Loucy (cell line): Measurements from ENCODE around the gene DDX20.
"Not testable (repeated sequence)": the region's sequence is repeated elsewhere in the genome, so short reads cannot be mapped to it uniquely, and the experiment has no call there.

Experiments used
- H2AFZ ChIP-seq: fragments of 200-600 bp; sonication (generic); 2 replicates; pipeline ENCODE4 v1.6.0; 2016; ENCODE audit warnings: antibody characterized with exemption, mild to moderate bottlenecking, low read length, moderate library complexity
- H3F3A ChIP-seq: fragments of 200-600 bp; 2 replicates; pipeline ENCODE4 v1.6.0; 2016; ENCODE audit warnings: antibody characterized with exemption, low read depth, mild to moderate bottlenecking
- H3K27me3 ChIP-seq: fragments of 200-600 bp; sonication (generic); 2 replicates; pipeline ENCODE4 v1.6.1; 2014; ENCODE audit warnings: low read length, mild to moderate bottlenecking; ENCODE audit not compliant: insufficient read depth, poor library complexity, severe bottlenecking
- H3K36me3 ChIP-seq: fragments of 200-600 bp; sonication (generic); 2 replicates; pipeline ENCODE4 v1.6.1; 2016; ENCODE audit warnings: low read length; ENCODE audit not compliant: insufficient read depth
- H3K4me1 ChIP-seq: fragments of 200-600 bp; sonication (generic); 2 replicates; pipeline ENCODE4 v1.5.1; 2014; ENCODE audit warnings: low read length, mild to moderate bottlenecking; ENCODE audit not compliant: insufficient read depth, poor library complexity, severe bottlenecking
- H3K4me2 ChIP-seq: fragments of 200-600 bp; sonication (generic); 2 replicates; pipeline ENCODE4 v1.6.0; 2014; ENCODE audit warnings: antibody characterized with exemption, low read length, low read depth, mild to moderate bottlenecking; ENCODE audit not compliant: poor library complexity, severe bottlenecking
- H3K4me3 ChIP-seq: fragments of 200-600 bp; sonication (generic); 2 replicates; pipeline ENCODE4 v1.5.1; 2014; ENCODE audit warnings: low read length, mild to moderate bottlenecking, mixed read lengths; ENCODE audit not compliant: poor library complexity, severe bottlenecking
- H3K79me2 ChIP-seq: fragments of 200-600 bp; sonication (generic); 2 replicates; pipeline ENCODE4 v1.6.1; 2014; ENCODE audit warnings: low read length; ENCODE audit not compliant: insufficient read depth
- H3K9ac ChIP-seq: fragments of 200-600 bp; sonication (generic); 2 replicates; pipeline ENCODE4 v1.6.0; 2014; ENCODE audit warnings: mild to moderate bottlenecking, low read depth, low read length, moderate library complexity; ENCODE audit not compliant: poor library complexity, severe bottlenecking
- H3K9me2 ChIP-seq: fragments of 200-600 bp; sonication (generic); replicated peaks from 2 replicates; pipeline ENCODE4 v1.6.1; 2016; ENCODE audit warnings: low read depth, low read length, mixed read lengths
- H3K9me3 ChIP-seq: fragments of 200-600 bp; sonication (generic); 2 replicates; pipeline ENCODE4 v1.6.1; 2014; ENCODE audit warnings: mild to moderate bottlenecking, antibody characterized with exemption, low read length, low read depth; ENCODE audit not compliant: insufficient read depth
- H4K20me1 ChIP-seq: fragments of 200-600 bp; sonication (generic); 2 replicates; pipeline ENCODE4 v1.6.0; 2014; ENCODE audit warnings: antibody characterized with exemption, low read length, mild to moderate bottlenecking; ENCODE audit not compliant: insufficient read depth, poor library complexity, severe bottlenecking
- EZH2phosphoT487 ChIP-seq: fragments of 200-600 bp; IDR thresholded peaks from 2 replicates; pipeline ENCODE4 v1.6.1; 2018; ENCODE audit warnings: antibody characterized with exemption, mild to moderate bottlenecking, moderate library complexity, borderline replicate concordance
- TF ChIP-seq, protein P1 (sequence below): fragments of 200-600 bp; sonication (generic); conservative IDR thresholded peaks from 2 replicates; pipeline ENCODE4 v1.5.1; 2014; ENCODE audit warnings: mild to moderate bottlenecking, antibody characterized with exemption, low read length

Gene DDX20

GRCh38 chr1:111793923-111794322 lies 38.2 kb downstream of the DDX20 start:
- Histone ChIP-seq H4K20me1 (no peaks in the 10 kb centered on the region), H3K27me3 (no peaks in the 10 kb centered on the region), H3K4me2 (no peak overlapping the region), H3K36me3 (no peaks in the 10 kb centered on the region), H3K4me3 (no peak overlapping the region), H2AFZ (no peak overlapping the region), H3K79me2 (no peaks in the 10 kb centered on the region), H3K9me2 (no peaks in the 10 kb centered on the region), H3F3A (no peaks in the 10 kb centered on the region), H3K9ac (no peak overlapping the region), H3K9me3 (no peaks in the 10 kb centered on the region), H3K4me1 (no peaks in the 10 kb centered on the region)
- TF ChIP-seq, protein P1, sequence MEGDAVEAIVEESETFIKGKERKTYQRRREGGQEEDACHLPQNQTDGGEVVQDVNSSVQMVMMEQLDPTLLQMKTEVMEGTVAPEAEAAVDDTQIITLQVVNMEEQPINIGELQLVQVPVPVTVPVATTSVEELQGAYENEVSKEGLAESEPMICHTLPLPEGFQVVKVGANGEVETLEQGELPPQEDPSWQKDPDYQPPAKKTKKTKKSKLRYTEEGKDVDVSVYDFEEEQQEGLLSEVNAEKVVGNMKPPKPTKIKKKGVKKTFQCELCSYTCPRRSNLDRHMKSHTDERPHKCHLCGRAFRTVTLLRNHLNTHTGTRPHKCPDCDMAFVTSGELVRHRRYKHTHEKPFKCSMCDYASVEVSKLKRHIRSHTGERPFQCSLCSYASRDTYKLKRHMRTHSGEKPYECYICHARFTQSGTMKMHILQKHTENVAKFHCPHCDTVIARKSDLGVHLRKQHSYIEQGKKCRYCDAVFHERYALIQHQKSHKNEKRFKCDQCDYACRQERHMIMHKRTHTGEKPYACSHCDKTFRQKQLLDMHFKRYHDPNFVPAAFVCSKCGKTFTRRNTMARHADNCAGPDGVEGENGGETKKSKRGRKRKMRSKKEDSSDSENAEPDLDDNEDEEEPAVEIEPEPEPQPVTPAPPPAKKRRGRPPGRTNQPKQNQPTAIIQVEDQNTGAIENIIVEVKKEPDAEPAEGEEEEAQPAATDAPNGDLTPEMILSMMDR = no peak
- TF ChIP-seq EZH2phosphoT487 = no peak

DNA sequence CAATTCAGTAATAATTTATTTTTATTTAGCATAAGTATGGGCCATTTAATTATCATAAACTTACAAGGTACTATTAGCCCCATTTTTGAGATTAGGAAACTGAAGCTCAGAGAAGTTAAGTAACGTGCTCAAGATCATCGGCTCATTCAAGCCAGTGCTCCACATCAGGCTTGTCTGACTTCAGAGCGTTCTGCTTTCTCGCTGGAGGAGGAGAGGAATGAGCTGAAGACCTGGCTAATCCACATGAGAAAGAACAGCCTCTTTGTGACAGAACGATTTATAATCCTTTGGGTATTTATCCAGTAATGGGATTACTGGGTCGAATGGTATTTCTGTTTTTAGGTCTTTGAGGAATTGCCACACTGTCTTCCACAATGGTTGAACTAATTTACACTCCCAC lies 39.7 kb downstream of the DDX20 start:
- Histone ChIP-seq H3K79me2 (no peaks in the 10 kb centered on the region), H3K36me3 (no peaks in the 10 kb centered on the region), H3K4me3 (no peak overlapping the region), H2AFZ (no peak overlapping the region), H3K9me3 (no peaks in the 10 kb centered on the region), H4K20me1 (no peaks in the 10 kb centered on the region), H3K27me3 (no peaks in the 10 kb centered on the region), H3K9me2 (no peaks in the 10 kb centered on the region), H3F3A (no peaks in the 10 kb centered on the region), H3K4me1 (no peaks in the 10 kb centered on the region), H3K4me2 (no peak overlapping the region), H3K9ac (no peak overlapping the region)
- no peak for TF ChIP-seq EZH2phosphoT487
- TF ChIP-seq, protein P1 = no peak

GRCh38 chr1:111798580-111798979 lies 42.9 kb downstream of the DDX20 start:
- Histone ChIP-seq H3K79me2 (no peaks in the 10 kb centered on the region), H3K4me2 (no peak overlapping the region), H3K4me1 (no peaks in the 10 kb centered on the region), H2AFZ (no peak overlapping the region), H3K9me3 (no peaks in the 10 kb centered on the region), H3F3A (no peaks in the 10 kb centered on the region), H3K27me3 (no peaks in the 10 kb centered on the region), H3K4me3 (no peak overlapping the region), H3K36me3 (no peaks in the 10 kb centered on the region), H4K20me1 (no peaks in the 10 kb centered on the region), H3K9ac (no peak overlapping the region), H3K9me2 (no peaks in the 10 kb centered on the region)
- TF ChIP-seq, protein P1 = no peak
- TF ChIP-seq EZH2phosphoT487 = no peak

GRCh38 chr1:111799722-111800121 lies 44.0 kb downstream of the DDX20 start:
- not testable (repeated sequence) for H4K20me1 ChIP-seq, H3K79me2 ChIP-seq, H3K4me2 ChIP-seq, H3K27me3 ChIP-seq, H3K9me3 ChIP-seq, H3F3A ChIP-seq, H3K36me3 ChIP-seq, H3K9ac ChIP-seq, H3K4me3 ChIP-seq, H3K9me2 ChIP-seq, H3K4me1 ChIP-seq, H2AFZ ChIP-seq
